Loucy (cell line): ENCODE results near the gene TNNT2.

ENCODE experiments used
- H2AFZ ChIP-seq: fragments of 200-600 bp; sonication (generic); 2 replicates; pipeline ENCODE4 v1.6.0; 2016; ENCODE audit warnings: antibody characterized with exemption, mild to moderate bottlenecking, low read length, moderate library complexity
- H3F3A ChIP-seq: fragments of 200-600 bp; 2 replicates; pipeline ENCODE4 v1.6.0; 2016; ENCODE audit warnings: antibody characterized with exemption, low read depth, mild to moderate bottlenecking
- H3K27me3 ChIP-seq: fragments of 200-600 bp; sonication (generic); 2 replicates; pipeline ENCODE4 v1.6.1; 2014; ENCODE audit warnings: low read length, mild to moderate bottlenecking; ENCODE audit not compliant: insufficient read depth, poor library complexity, severe bottlenecking
- H3K36me3 ChIP-seq: fragments of 200-600 bp; sonication (generic); 2 replicates; pipeline ENCODE4 v1.6.1; 2016; ENCODE audit warnings: low read length; ENCODE audit not compliant: insufficient read depth
- H3K4me1 ChIP-seq: fragments of 200-600 bp; sonication (generic); 2 replicates; pipeline ENCODE4 v1.5.1; 2014; ENCODE audit warnings: low read length, mild to moderate bottlenecking; ENCODE audit not compliant: insufficient read depth, poor library complexity, severe bottlenecking
- H3K4me2 ChIP-seq: fragments of 200-600 bp; sonication (generic); 2 replicates; pipeline ENCODE4 v1.6.0; 2014; ENCODE audit warnings: antibody characterized with exemption, low read length, low read depth, mild to moderate bottlenecking; ENCODE audit not compliant: poor library complexity, severe bottlenecking
- H3K4me3 ChIP-seq: fragments of 200-600 bp; sonication (generic); 2 replicates; pipeline ENCODE4 v1.5.1; 2014; ENCODE audit warnings: low read length, mild to moderate bottlenecking, mixed read lengths; ENCODE audit not compliant: poor library complexity, severe bottlenecking
- H3K79me2 ChIP-seq: fragments of 200-600 bp; sonication (generic); 2 replicates; pipeline ENCODE4 v1.6.1; 2014; ENCODE audit warnings: low read length; ENCODE audit not compliant: insufficient read depth
- H3K9ac ChIP-seq: fragments of 200-600 bp; sonication (generic); 2 replicates; pipeline ENCODE4 v1.6.0; 2014; ENCODE audit warnings: mild to moderate bottlenecking, low read depth, low read length, moderate library complexity; ENCODE audit not compliant: poor library complexity, severe bottlenecking
- H3K9me2 ChIP-seq: fragments of 200-600 bp; sonication (generic); replicated peaks from 2 replicates; pipeline ENCODE4 v1.6.1; 2016; ENCODE audit warnings: low read depth, low read length, mixed read lengths
- H3K9me3 ChIP-seq: fragments of 200-600 bp; sonication (generic); 2 replicates; pipeline ENCODE4 v1.6.1; 2014; ENCODE audit warnings: mild to moderate bottlenecking, antibody characterized with exemption, low read length, low read depth; ENCODE audit not compliant: insufficient read depth
- H4K20me1 ChIP-seq: fragments of 200-600 bp; sonication (generic); 2 replicates; pipeline ENCODE4 v1.6.0; 2014; ENCODE audit warnings: antibody characterized with exemption, low read length, mild to moderate bottlenecking; ENCODE audit not compliant: insufficient read depth, poor library complexity, severe bottlenecking
- EZH2phosphoT487 ChIP-seq: fragments of 200-600 bp; IDR thresholded peaks from 2 replicates; pipeline ENCODE4 v1.6.1; 2018; ENCODE audit warnings: antibody characterized with exemption, mild to moderate bottlenecking, moderate library complexity, borderline replicate concordance
- TF ChIP-seq, protein P1 (sequence below): fragments of 200-600 bp; sonication (generic); conservative IDR thresholded peaks from 2 replicates; pipeline ENCODE4 v1.5.1; 2014; ENCODE audit warnings: mild to moderate bottlenecking, antibody characterized with exemption, low read length

TNNT2 gene

DNA sequence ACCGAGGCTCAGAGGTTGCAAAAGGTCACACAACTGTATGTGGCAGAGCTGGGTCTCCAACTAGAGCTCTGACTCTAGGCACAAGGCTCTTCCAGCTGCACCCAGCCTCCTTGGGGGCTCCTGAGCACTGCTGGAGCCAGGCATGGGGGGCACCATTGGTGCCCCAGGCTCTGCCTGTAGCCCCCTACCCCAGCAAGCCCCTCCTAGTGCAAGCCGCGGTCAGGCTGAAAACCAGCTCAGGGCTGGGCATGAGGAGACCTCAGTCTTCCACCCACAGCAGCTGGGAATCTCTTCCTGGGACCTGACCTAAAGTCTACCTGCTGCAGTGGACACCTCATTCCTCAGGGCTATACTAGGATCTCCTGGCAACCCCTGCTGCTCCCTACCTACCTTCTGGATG, 14.6 kb downstream of the TNNT2 start:
- no peaks in the 10 kb centered on the region for H3K4me1 ChIP-seq
- no peaks in the 10 kb centered on the region for H3K27me3 ChIP-seq
- no peak overlapping the region for H3K4me2 ChIP-seq
- H3K9me2 ChIP-seq: no peaks in the 10 kb centered on the region
- H4K20me1 ChIP-seq: no peaks in the 10 kb centered on the region
- H3K9me3 ChIP-seq: no peaks in the 10 kb centered on the region
- no peak overlapping the region for H3K4me3 ChIP-seq
- no peaks in the 10 kb centered on the region for H3K36me3 ChIP-seq
- TF ChIP-seq, protein P1, sequence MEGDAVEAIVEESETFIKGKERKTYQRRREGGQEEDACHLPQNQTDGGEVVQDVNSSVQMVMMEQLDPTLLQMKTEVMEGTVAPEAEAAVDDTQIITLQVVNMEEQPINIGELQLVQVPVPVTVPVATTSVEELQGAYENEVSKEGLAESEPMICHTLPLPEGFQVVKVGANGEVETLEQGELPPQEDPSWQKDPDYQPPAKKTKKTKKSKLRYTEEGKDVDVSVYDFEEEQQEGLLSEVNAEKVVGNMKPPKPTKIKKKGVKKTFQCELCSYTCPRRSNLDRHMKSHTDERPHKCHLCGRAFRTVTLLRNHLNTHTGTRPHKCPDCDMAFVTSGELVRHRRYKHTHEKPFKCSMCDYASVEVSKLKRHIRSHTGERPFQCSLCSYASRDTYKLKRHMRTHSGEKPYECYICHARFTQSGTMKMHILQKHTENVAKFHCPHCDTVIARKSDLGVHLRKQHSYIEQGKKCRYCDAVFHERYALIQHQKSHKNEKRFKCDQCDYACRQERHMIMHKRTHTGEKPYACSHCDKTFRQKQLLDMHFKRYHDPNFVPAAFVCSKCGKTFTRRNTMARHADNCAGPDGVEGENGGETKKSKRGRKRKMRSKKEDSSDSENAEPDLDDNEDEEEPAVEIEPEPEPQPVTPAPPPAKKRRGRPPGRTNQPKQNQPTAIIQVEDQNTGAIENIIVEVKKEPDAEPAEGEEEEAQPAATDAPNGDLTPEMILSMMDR: no peak
- TF ChIP-seq EZH2phosphoT487: no peak
- no peaks in the 10 kb centered on the region for H3K79me2 ChIP-seq
- H2AFZ ChIP-seq: no peak overlapping the region
- no peaks in the 10 kb centered on the region for H3F3A ChIP-seq
- H3K9ac ChIP-seq: no peak overlapping the region

GRCh38 chr1:201361652-201362504, 15.6 kb downstream of the TNNT2 start:
- no peak overlapping the region for H3K4me3 ChIP-seq
- H3K9me3 ChIP-seq: no peaks in the 10 kb centered on the region
- no peak overlapping the region for H3K9ac ChIP-seq
- no peaks in the 10 kb centered on the region for H3K36me3 ChIP-seq
- H3F3A ChIP-seq: no peaks in the 10 kb centered on the region
- no peaks in the 10 kb centered on the region for H3K79me2 ChIP-seq
- no peaks in the 10 kb centered on the region for H4K20me1 ChIP-seq
- H3K27me3 ChIP-seq: no peaks in the 10 kb centered on the region
- H3K9me2 ChIP-seq: no peaks in the 10 kb centered on the region
- no peaks in the 10 kb centered on the region for H3K4me1 ChIP-seq
- H2AFZ ChIP-seq: no peak overlapping the region
- H3K4me2 ChIP-seq: no peak overlapping the region
- TF ChIP-seq, protein P1: peak; percentile 86
- no peak for TF ChIP-seq EZH2phosphoT487

DNA sequence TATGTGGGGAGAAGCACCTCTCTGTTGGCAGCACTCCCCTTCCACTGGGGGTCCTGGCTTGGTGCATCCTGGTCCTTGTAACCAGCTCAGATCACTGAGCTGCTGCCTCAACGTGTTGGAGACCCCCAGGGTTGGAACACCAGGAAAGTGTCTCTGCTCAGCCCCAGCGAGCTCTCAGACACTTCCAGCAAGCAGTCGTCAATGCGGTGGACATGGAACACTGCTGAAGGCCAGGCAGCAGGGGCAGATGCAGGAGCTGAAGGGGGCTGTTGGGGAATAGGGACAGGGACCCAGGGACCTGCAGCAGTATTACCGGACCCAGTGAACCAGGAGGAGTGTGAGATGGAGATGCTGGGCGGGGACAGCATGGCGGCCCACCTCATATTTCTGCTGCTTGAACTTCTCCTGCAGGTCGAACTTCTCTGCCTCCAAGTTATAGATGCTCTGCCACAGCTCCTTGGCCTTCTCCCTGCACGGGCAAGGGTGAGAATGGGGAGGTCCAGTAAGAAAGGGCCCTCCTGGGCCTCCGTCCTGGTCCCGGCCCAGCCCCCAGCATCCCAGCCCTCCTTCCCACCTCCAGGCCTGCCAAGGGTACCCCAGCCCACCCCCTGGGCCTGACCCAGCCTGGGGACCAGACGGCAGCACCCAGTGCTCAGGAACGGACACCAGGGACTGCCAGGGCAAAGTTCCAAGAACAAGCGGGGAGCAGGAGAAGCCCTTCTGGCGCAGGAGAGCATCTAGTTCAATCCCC, 16.4 kb downstream of the TNNT2 start:
- Histone ChIP-seq H2AFZ (no peak overlapping the region), H3F3A (no peaks in the 10 kb centered on the region), H3K79me2 (no peaks in the 10 kb centered on the region), H3K4me3 (no peak overlapping the region), H3K9me3 (no peaks in the 10 kb centered on the region), H3K9ac (no peak overlapping the region), H3K36me3 (no peaks in the 10 kb centered on the region), H3K4me2 (no peak overlapping the region), H3K27me3 (no peaks in the 10 kb centered on the region), H3K9me2 (no peaks in the 10 kb centered on the region), H3K4me1 (no peaks in the 10 kb centered on the region), H4K20me1 (no peaks in the 10 kb centered on the region)
- TF ChIP-seq EZH2phosphoT487: no peak
- TF ChIP-seq, protein P1: no peak
